ENCODE data around the gene SLC35F4.
"Not testable (repeated sequence)": the region's sequence is repeated elsewhere in the genome, so short reads cannot be mapped to it uniquely, and the experiment has no call there.

The SLC35F4 gene

DNA sequence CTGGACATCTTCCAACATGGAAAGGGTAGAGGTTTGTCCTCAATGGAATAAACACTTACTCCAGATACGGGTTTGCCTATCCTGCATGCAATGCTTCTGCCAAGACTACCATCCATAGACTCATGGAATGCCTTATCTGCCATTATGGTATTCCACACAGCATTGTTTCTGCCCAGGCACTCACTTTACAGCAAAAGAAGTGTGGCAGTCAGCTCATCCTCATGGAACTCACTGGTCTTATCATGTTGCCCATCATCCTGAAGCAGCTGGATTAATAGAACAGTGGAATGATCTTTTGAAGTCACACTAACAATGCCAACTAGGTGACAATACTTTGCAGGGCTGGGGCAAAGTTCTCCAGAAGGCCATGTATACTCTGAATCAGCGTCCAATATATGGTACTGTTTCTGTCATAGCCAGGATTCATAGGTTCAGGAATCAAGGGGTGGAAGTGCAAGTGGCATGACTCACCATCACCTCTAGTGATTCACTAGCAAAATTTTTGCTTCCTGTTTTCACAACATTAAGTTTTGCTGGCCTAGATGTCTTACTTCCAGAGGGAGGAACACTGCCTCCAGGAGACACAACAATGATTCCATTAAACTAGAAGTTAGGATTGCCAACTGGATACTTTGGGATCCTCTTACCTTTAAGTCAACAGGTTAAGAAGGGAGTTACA lies 140.4 kb downstream of the SLC35F4 start:
- DNase-seq (ENCODE audit: low spot score): no peak

DNA sequence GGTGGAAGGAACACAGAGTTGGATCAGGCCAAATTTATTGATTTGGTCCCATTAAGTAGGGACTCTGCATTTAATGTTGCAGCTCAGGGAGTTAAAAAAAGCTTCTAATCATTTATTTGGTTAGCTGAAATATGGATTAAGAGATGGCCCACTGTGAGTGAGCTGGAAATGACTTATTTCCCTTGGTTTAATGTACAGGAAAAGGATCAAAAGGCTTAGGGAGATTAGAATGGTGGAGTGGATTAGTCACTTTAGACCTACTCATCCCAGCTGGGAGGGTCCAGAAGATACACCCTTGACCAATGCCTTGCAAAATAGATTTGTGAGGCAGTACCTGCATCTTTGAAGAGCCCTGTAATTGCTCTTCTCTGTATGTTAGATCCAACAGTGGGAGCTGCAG lies 143.8 kb downstream of the SLC35F4 start:
- not testable (repeated sequence) for DNase-seq (ENCODE audit: low spot score)

DNA sequence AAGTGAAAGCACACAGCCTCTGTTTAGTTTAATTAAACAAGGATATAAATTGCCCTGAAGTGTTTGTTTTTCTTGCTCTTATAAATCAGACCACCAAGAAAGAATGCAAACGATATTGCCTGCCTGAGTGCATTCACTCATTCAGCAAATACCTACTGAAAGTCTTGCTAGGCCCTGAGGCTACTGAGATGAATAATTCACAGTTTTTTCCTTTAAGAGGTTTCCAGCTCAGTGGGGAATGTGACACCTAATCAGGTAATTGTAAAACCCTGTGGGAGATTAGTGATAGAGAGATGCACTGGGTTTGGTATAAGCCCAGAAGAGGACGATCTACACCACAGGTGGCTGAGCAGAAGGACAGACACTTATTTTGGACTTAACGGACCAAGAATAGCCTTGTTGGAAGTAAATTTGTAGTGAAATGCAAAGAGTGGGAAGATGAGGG lies 151.4 kb downstream of the SLC35F4 start:
- no peak for DNase-seq (ENCODE audit: low spot score)

DNA sequence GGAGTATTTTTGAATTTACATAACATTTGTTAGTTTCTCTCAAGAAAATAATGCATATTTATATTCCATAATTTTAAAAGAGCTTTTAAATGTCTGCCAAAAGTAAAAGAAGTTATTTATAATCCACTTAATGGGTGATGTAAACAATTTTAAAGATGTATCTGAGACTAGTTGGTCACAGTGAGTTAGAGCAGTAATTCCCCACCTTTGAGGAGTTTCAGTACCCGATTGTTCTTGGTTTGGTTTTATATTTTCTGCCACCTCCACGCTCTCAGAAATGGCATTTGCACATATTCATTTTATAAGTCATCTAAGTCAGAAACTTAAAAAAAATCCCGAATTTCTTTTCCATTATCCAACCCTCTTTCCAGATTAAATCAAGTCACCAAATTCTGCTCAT lies 153.2 kb downstream of the SLC35F4 start:
- no peak for DNase-seq (ENCODE audit: low spot score)

DNA sequence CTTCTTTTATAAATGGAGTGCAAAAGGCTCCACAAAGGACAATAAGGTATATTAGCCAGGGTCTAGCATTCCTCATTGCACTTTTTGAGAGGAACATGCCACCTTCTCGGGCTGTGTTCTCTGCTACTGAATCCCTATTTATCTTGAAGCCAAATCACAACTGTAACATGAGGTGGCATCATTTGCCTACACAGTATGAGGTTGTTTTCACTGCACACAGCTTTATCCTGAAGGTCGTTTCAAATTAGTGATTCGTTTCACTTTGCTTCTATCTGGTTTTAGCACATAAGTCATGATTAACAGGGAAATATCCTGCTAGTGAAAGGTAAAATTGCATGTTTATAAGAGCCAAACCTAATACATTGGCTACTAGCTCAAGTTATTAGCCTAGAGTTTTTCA lies 153.8 kb downstream of the SLC35F4 start:
- DNase-seq (ENCODE audit: low spot score): no peak

DNA sequence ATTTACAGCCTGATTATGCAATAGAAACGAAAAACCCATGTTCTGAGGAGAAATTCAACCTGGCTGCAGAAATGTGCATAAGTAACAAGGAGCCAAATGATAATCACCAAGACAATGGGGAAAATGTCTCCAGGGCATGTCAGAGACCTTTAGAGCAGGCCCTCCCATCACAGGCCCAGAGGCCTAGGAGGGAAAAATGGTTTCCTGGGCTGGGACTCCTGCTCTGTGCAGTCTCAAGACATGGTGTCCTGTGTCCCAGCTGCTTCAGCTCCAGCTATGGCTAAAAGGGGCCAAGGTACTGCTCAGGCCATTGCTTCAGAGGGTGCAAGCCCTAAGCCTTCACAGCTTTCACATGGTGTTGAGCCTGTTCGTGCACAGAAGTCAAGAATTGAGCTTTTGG lies 156.0 kb downstream of the SLC35F4 start:
- no peak for DNase-seq (ENCODE audit: low spot score)

DNA sequence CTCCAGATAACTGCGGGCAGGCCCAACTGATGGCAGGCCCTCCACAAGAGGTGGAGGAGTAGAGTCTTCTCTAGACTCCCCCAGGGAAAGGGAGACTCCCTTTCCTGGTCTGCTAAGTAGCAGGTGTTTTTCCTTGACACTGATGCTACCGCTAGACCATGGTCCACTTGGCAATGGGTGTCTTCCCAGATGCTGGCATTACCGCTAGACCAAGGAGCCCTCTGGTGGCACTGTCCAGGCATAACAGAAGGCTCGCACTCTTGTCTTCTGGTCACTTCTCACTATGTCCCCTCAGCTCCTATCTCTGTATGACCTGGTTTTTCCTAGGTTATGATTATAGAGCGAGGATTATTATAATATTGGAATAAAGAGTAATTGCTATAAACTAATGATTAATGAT lies 156.8 kb downstream of the SLC35F4 start:
- not testable (repeated sequence) for DNase-seq (ENCODE audit: low spot score)

DNA sequence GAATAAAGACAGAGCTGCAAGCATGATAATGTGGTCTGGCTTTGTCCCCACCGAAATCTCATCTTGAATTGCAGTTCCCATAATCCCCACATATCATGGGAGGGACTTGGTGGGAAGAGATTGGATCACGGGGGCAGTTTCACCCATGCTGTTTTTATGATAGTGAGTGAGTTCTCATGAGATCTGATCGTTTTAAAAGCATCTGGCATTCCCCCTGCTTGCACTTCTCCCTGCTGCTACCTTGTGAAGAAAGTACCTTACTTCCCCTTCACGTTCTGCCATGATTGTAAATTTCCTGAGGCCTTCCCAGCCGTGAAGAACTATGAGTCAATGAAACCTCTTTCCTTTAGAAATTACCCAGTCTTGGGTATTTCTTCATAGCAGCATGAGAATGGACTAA lies 158.7 kb downstream of the SLC35F4 start:
- DNase-seq (ENCODE audit: low spot score): no peak

DNA sequence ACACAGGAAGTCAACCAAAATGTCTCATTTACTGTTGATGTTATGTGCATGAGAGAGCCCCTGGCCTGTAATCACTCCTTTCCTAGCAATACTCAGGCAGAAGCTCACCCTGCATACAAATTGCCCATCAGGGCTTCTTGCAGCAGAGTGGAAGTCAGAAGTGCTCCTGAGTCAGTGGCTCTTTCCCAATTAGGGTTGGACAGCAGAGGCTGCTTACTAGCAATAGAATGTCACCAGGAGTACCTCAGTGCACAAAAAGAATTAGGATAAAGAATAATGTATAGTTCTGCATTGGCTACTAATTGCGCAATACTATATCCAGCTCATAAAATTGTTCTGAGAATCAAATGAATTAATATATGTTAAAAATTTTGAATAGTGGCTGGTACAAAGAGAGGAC lies 161.1 kb downstream of the SLC35F4 start:
- no peak for DNase-seq (ENCODE audit: low spot score)

DNA sequence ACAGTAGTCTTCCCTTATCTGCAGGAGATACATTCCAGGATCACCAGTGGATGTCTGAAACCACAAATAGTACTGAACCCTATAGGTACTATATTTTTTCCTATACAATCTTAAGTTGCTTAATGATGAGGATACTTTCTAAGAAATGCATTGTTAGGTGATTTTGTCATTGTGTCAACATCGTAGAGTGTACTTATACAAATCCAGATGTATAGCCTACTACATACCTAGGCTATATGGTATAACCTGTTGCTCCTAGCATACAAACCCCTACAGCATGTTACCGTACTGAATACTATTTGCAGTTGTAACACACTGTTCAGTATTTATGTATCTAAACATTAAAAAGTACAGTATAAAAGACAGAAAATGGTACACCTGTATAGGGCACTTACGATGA lies 165.9 kb downstream of the SLC35F4 start:
- no peak for DNase-seq (ENCODE audit: low spot score)

DNA sequence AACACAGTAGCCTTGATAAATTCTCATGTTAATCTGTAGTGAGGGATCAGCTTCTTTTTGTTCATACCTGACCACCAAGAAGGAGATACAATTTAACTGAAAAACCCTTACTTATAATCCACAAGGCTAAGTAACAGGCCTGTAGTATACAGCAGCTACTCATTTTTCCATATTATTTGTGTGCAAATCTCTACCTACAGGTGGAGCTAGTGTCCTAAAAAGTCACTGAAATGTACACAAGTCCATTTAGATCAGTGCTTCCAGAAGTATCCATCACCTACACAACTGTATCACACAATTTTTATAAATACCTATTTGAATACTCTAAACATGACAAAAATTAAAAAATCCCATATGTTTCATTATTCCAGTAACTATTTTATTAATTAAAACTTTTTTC lies 173.2 kb downstream of the SLC35F4 start:
- DNase-seq (ENCODE audit: low spot score): peak; percentile 23

DNA sequence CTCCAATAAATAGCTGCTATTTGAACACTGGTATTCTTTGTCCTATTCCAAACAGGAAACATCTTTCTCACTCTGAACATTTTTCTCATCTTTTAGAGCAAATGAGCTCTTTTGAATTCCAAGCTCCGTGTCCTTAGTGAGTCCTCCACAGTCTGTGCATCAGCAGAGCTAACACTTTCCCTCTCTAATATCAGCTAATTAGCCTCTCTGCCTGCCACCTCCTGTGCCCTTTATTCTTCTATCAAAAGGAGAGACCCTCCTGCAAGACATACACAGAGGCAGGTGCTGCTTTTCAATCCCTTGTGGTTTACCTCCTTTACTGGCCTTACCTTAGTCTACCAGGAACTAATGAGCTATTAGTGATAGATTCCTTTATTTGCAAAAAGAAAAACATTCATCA lies 178.5 kb downstream of the SLC35F4 start:
- no peak for DNase-seq (ENCODE audit: low spot score)

DNA sequence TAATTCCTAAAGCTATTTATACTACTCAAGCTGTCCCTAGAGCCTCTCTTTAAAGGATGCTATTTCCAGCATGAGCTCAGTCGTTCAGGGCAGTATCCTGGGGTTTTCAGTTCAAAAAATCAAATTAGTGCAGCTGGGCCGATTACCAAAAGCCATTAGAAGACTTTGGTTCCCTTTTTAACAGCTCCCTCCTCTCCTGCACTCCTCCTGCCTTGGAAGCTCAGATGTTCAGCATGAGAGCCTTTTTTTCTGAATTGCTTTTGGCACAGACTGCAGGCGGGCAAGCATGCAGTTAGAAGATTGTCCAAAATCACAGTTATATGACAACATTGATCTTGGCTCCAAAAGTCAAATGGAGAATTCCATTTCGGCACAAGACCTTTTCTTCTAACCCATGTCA lies 179.6 kb downstream of the SLC35F4 start:
- no peak for DNase-seq (ENCODE audit: low spot score)

DNA sequence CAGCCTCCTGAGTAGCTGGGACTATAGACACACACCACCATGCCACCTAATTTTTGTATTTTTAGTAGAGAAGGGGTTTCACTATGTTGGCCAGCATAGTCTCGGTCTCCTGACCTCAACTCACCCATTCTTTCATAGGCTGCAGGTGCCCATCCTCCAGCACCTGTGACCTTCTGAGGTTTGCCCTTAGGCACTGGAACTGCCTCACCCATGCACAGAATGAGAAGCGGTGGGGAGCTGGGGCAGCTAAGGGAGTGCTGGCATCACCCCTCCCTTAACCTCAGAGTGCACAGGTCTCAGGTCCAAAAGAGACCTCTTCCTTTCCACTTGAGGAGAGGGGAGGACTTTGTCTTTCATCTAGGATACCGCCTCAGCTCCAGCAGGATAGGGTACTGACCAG lies 194.9 kb downstream of the SLC35F4 start:
- DNase-seq (ENCODE audit: low spot score): no peak

DNA sequence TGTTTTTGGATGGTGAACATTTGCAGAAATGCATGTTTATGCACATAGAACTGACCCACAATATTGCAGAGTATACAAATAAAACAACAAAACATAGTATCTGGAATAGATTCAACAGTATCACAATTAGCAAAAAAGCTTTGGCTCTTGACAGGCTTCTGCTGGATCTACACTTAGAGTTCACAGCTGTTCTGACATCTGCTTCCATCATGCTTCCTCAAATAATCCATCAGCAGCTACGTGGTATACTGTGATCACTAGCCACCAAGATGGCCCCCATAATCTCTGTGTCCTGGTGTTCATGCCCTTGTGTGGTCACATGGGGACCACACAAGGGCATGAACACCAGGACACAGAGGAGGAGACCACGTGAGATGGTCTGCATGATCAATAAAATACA lies 205.7 kb downstream of the SLC35F4 start:
- no peak for DNase-seq (ENCODE audit: low spot score)

DNA sequence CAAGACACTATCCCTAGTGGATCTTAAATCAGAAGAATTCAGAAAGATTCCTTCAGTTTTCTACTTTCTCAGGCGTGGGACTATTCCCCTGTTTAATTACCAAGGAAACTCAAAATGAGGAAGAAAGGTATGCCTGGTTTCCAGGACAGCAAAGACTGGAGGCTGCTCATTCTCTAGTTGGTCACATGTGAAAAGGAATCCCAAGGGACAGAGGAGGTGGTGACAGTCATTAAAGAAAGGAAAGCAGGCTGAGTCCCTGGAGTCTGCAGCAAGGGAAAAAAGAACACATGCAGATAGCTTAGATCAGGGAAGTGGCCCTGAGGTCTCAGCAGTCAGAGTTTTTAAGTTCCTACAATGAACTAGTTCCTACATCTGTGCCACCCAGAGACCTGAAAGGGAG lies 206.8 kb downstream of the SLC35F4 start:
- no peak for DNase-seq (ENCODE audit: low spot score)

DNA sequence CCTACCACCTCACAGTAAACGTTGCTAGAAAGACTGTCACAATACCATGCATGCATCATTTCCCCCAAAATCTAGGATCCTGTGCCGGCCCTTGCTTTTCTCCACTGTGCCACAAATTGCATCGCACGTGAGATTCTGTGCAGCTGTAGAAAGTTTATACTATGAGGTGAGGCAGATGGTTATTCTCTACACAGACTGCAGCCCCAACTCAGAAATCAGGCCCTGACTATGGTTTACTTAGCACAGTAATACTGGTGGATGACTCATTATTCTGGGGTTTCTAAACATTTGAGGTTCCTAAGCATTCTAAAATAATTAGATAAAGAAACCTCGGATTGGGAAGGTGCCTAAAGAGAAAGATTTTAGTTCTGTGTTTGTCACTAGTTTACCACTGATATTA lies 208.4 kb downstream of the SLC35F4 start:
- no peak for DNase-seq (ENCODE audit: low spot score)

DNA sequence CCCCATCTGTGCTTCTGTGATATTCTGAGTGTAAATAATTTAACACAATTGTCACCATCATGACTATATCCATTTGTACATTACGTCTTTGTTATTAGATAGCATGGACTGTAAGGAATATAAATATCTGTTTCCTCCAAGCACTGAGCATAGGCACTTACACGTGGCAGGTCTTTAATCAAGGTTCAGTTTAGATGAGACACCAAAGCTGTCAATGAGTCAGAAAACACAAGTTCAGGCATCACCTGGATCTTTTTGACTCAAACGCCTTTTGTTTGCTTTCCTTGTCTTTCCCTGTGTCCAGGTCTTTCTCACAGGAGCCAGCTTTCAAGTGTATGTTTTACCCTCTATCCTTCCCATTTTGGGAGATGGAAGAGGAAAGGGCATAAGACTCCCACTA lies 209.0 kb downstream of the SLC35F4 start:
- no peak for DNase-seq (ENCODE audit: low spot score)

DNA sequence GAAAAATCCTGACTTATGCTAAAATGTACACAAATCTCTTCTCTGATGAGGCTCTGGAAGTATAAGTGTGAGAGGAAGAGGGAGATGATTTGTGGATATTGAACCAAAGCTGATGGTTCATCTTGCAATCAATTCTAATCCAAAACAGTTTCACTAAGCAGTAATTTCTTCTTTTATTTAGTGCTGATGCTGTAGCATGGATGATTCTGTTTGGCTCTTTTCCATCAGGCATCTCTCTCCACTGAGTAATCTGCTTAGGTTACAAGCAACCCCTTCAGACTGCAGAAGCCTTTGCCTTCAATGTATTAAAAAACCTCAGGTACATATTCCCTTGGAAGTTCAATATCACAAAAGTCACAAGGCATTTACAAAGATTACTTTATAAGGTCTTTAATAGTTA lies 213.1 kb downstream of the SLC35F4 start:
- no peak for DNase-seq (ENCODE audit: low spot score)

DNA sequence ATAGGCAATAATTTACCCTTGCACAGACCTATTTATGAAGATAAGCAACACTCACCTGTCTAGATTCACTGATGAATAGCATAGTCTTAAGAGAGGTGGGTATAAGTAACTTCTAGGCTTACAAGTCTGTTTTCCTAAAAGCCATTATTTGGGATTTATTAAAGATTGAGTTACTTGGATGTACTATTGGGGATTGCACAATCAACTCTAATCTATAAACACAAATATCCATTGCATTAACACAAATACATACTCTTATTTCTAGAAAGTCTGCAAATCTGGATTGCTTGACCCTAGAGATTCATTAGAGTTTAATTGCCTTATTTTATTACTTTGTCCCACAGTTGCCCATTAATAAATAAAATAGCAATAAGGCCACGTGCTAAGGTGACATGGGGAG lies 224.1 kb downstream of the SLC35F4 start:
- no peak for DNase-seq (ENCODE audit: low spot score)

DNA sequence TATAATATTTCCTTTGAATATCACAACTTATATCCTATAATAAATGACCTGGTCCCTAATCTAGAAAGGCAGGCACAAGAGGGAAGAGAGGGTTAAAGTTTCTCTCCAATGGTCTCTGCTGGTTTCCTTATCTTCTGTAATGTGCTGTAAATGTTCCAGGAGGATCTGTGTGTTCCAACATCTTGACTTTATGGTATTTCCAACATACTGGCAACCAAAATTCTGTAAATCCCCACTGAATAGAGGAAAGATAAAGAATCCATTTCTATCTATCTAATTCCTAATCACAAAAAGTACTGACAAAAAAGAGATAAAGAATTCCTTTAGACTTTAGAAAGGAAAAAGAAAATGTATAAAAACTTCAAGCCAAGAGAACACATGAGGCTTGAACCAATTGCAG lies 225.9 kb downstream of the SLC35F4 start:
- no peak for DNase-seq (ENCODE audit: low spot score)

DNA sequence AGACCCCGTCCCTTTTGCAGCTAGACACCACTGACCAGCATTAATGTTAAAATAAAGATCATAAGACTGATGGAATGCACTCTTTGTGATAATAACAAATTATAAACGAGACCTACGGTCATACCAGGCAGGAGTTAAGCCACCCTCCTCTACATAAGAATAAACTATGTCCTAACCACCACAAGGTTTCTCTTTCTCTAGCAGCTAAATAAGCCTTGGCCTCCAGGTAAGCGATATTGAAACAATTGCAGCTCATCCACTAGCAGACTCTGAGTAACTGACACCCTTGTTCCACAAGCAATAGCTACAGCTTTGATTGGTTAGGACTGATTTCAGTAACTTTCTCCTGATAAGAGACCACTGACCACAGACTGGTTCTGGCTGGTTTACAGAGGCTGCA lies 228.0 kb downstream of the SLC35F4 start:
- no peak for DNase-seq (ENCODE audit: low spot score)

DNA sequence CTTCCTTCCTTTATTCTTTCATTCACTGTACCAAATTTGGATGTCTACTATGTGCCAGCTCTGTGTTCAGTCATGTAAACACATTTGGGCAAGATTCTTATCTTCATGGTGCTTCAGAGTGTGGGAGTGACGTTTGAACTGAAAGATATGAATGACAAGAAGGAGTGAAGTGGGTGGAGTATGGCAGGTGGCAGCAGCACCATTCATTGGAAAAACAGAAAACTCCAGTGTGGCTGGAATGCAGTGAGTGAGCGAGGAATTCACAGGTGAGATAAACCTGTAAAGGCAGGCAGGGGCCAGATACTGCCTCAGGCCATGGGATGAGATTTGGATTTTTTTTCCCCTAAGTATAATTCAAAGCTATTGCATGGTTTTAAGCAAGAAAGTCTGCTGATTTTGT lies 231.6 kb downstream of the SLC35F4 start:
- no peak for DNase-seq (ENCODE audit: low spot score)

DNA sequence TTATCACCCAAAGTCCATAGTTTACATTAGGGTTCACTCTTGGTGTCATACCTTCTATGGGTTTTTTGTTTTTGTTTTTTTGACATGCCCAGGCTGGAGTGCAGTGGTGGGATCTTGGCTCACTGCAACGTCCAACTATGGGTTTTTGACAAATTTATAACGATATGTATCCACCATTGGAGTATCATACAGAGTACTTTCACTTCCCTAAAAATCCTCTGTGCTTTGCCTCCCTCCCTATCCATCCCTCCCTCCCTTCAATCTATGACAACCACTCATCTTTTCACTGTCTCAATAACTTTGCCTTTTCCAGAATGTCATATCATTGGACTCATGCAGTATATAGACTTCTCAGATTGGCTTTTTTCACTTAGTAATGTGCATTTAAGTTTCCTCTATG lies 233.2 kb downstream of the SLC35F4 start:
- DNase-seq (ENCODE audit: low spot score): no peak

DNA sequence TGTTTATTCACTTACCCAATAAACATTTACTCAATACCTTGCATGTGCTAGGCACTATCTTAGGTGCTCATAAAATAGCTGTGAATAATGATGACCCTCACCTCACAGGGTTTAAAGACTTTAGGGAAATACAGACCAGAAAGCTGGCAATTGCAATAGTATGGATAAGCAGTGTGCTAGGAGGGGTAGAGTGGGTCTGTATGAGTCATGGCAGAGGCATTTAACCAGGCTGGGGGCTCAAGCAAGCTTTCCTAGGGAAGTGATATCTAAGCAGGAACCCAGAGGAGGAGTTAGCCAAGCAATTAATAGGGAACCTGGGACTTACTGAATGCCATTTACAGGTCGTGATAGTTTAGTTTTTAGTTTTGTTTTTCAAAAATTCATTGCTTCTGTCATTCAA lies 248.4 kb downstream of the SLC35F4 start:
- no peak for DNase-seq (ENCODE audit: low spot score)

Data from AG08396 (cell line).